ENCODE data around the gene DRC7. TPM values are rescaled to one million over a fixed set of nuclear protein-coding genes. Genes with fewer than 3 reads are reported as not detected.

Gene DRC7
- total RNA-seq, 1 donor from 2014 or later = 0.41 TPM

GRCh38 chr16:57754354-57755060 lies 59.9 kb downstream of the DRC7 start:
- no peak overlapping the region for H3K27ac Mint-ChIP-seq
- no peaks in the 10 kb centered on the region for H3K4me1 Mint-ChIP-seq

GRCh38 chr16:57755061-57755684 lies 60.6 kb downstream of the DRC7 start:
- Histone ChIP-seq H3K4me2 (no peak overlapping the region), H3K36me3 (no peaks in the 10 kb centered on the region), H4K20me1 (ENCODE audit: low read depth) (no peaks in the 10 kb centered on the region), H3K9me3 (ENCODE audit: low read depth) (no peaks in the 10 kb centered on the region), H3K4me1 (no peaks in the 10 kb centered on the region), H3K4me3 (no peak overlapping the region), H2AFZ (replicated peaks) (no peak overlapping the region), H3K79me2 (ENCODE audit: low read depth) (no peaks in the 10 kb centered on the region), H3K27me3 (no peaks in the 10 kb centered on the region), H3F3A (ENCODE audit: low read depth) (no peaks in the 10 kb centered on the region), H3K9ac (no peak overlapping the region), H3K27ac (no peak overlapping the region)
- H3K9me3 Mint-ChIP-seq = no peaks in the 10 kb centered on the region
- peaks cover 2% of the 10 kb centered on the region for H3K4me1 Mint-ChIP-seq
- no peak overlapping the region for H3K27ac Mint-ChIP-seq
- DNase-seq (ENCODE audit: low spot score) = no peak
- H3K27me3 Mint-ChIP-seq (ENCODE audit: insufficient read depth, low read depth) = peaks cover 12% of the 10 kb centered on the region
- TF ChIP-seq EZH2 (IDR thresholded peaks at IDR 0.05) (no peak), EZH2phosphoT487 (IDR thresholded peaks at IDR 0.05) (no peak), CTCF (IDR thresholded peaks at IDR 0.05) (no peak)
- H3K36me3 Mint-ChIP-seq = no peaks in the 10 kb centered on the region
- H3K4me3 Mint-ChIP-seq = no peak overlapping the region

More at GRCh38 chr16:57754354-57755060, 59.9 kb downstream of the DRC7 start:
- peaks cover 7% of the 10 kb centered on the region for H3K27me3 Mint-ChIP-seq (ENCODE audit: insufficient read depth, low read depth)
- Histone ChIP-seq H3F3A (ENCODE audit: low read depth) (no peaks in the 10 kb centered on the region), H3K4me3 (no peak overlapping the region), H3K4me2 (no peak overlapping the region), H3K27me3 (no peaks in the 10 kb centered on the region), H2AFZ (replicated peaks) (no peak overlapping the region), H3K4me1 (no peaks in the 10 kb centered on the region), H3K27ac (no peak overlapping the region), H3K9ac (no peak overlapping the region), H4K20me1 (ENCODE audit: low read depth) (no peaks in the 10 kb centered on the region), H3K79me2 (ENCODE audit: low read depth) (no peaks in the 10 kb centered on the region), H3K9me3 (ENCODE audit: low read depth) (no peaks in the 10 kb centered on the region), H3K36me3 (no peaks in the 10 kb centered on the region)
- TF ChIP-seq EZH2 (IDR thresholded peaks at IDR 0.05) = no peak
- TF ChIP-seq EZH2phosphoT487 (IDR thresholded peaks at IDR 0.05) = no peak
- TF ChIP-seq CTCF (IDR thresholded peaks at IDR 0.05) = no peak
- H3K36me3 Mint-ChIP-seq = no peaks in the 10 kb centered on the region
- H3K9me3 Mint-ChIP-seq = no peaks in the 10 kb centered on the region
- no peak overlapping the region for H3K4me3 Mint-ChIP-seq
- DNase-seq (ENCODE audit: low spot score) = no peak

GRCh38 chr16:57755726-57756423 lies 61.3 kb downstream of the DRC7 start:
- Mint-ChIP-seq H3K9me3 (no peaks in the 10 kb centered on the region), H3K27ac (no peak overlapping the region), H3K4me1 (peaks cover 2% of the 10 kb centered on the region), H3K4me3 (no peak overlapping the region), H3K27me3 (ENCODE audit: insufficient read depth, low read depth) (peaks cover 14% of the 10 kb centered on the region), H3K36me3 (no peaks in the 10 kb centered on the region)
- TF ChIP-seq CTCF (IDR thresholded peaks at IDR 0.05) (no peak), EZH2 (IDR thresholded peaks at IDR 0.05) (no peak), EZH2phosphoT487 (IDR thresholded peaks at IDR 0.05) (no peak)
- no peak overlapping the region for H3K9ac ChIP-seq
- H3K27me3 ChIP-seq = no peaks in the 10 kb centered on the region
- H4K20me1 ChIP-seq (ENCODE audit: low read depth) = no peaks in the 10 kb centered on the region
- H3K36me3 ChIP-seq = no peaks in the 10 kb centered on the region
- no peaks in the 10 kb centered on the region for H3K9me3 ChIP-seq (ENCODE audit: low read depth)
- no peak overlapping the region for H3K4me2 ChIP-seq
- no peaks in the 10 kb centered on the region for H3K4me1 ChIP-seq
- no peak for DNase-seq (ENCODE audit: low spot score)
- no peaks in the 10 kb centered on the region for H3F3A ChIP-seq (ENCODE audit: low read depth)
- no peak overlapping the region for H3K4me3 ChIP-seq
- no peak overlapping the region for H2AFZ ChIP-seq (replicated peaks)
- no peak overlapping the region for H3K27ac ChIP-seq
- no peaks in the 10 kb centered on the region for H3K79me2 ChIP-seq (ENCODE audit: low read depth)

Data from neural progenitor cell (in vitro differentiated cells).